Measurements from ENCODE around the gene LSR.
"Not testable (repeated sequence)": the region's sequence is repeated elsewhere in the genome, so short reads cannot be mapped to it uniquely, and the experiment has no call there.

LSR gene

DNA sequence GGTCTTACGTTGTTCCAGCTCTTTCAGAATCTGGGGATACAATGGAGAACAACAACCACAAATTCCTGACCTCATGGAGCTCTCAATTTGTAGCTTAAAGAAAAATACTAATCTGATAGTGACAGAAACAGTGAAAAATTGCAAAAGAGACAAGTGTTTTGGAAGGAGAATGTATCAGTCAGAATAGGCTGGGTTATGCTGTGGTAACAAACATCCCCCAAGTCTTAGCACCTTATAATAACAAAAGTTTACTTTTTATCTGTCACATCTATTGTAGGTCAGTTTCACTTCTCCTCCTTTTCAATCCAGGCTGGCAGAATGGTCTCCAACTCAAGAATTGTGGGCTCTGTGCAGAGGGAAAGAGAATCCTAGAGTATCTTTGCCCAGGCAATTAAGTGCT lies 29.8 kb upstream of the LSR start:
- DNase-seq, result no peak

DNA sequence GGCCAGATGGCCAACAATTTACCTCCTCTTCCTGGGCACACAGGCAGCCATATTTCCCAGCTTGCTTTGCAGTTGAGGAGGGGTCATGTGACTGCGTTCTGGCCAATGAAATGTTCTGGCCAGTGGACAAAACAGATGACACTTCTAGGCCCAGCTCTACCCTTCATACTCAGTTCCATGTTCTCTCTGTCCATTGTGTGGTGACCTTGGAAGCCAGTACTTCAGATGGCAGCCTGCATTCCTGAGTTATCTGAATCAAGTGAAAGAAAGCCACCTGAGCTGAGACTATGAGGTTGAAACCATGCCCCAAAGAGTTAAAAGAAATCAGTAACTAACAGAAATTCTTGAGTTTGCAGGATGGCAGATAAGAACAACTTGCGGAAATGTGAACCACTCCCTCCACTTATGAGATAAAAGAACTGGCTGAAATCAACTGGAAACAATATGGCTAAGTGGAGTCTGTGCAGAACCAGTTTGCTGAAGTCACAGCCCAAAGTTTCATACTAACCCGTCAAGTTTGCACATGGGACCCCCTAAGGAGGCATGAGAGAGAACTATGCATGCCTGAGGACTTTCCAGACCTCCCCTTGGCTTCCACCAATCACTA lies 28.4 kb upstream of the LSR start:
- no peak for DNase-seq

DNA sequence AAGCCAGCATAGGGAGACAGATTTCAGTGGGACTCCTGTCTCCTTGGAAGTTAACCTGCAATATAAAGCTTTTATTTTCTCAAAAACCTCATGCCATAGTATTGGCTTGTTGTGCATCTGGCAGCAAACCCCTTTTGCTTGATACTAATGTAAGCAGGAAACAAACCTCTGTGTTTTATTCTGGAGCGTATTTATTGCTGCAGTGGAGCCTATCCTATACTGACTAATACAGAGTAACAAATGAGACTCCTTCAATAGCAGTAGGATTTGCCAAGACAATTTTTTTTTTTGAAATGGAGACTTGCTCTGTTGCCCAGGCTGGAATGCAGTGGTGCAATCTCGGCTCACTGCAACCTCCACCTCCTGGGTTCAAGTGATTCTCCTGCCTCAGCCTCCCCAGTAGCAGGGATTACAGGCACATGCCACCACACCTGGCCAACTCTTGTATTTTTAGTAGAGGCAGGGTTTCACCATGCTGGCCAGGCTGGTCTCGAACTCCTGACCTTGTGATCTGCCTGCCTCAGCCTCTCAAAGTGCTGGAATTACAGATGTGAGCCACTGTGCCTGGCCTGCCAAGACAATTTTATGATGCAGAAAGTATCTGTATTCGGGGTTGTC lies 27.7 kb upstream of the LSR start:
- DNase-seq, result not testable (repeated sequence)

DNA sequence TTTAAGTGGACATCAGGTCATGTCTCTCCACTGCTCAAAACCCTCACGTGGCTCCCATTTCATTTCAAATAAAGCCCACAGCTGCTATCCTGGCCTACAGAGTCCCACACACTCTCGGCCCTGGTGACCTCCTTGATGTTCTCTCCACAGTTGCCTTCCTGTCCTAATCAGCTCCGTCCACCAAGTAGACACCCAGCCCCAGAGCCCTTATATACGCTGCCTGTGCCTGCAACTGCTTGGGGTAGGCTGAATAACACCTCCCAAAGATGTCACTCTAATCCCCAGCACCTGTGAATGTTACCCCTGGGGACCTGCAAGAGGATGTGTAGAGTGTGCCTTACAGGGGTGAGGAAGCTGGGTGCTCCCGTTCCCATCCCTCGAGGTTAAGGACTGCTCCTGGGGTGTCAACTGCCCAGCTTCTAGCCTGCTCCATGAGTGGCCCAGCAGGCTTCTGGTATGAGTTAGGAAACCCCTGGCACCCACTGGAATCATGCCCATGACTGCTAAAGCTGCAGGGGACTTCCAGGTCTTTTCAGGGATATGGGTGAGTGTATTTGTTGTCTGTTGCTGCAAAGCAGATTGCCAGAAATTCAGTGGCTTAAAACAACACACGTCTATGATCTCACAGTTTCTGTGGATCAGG lies 26.3 kb upstream of the LSR start:
- no peak for DNase-seq

DNA sequence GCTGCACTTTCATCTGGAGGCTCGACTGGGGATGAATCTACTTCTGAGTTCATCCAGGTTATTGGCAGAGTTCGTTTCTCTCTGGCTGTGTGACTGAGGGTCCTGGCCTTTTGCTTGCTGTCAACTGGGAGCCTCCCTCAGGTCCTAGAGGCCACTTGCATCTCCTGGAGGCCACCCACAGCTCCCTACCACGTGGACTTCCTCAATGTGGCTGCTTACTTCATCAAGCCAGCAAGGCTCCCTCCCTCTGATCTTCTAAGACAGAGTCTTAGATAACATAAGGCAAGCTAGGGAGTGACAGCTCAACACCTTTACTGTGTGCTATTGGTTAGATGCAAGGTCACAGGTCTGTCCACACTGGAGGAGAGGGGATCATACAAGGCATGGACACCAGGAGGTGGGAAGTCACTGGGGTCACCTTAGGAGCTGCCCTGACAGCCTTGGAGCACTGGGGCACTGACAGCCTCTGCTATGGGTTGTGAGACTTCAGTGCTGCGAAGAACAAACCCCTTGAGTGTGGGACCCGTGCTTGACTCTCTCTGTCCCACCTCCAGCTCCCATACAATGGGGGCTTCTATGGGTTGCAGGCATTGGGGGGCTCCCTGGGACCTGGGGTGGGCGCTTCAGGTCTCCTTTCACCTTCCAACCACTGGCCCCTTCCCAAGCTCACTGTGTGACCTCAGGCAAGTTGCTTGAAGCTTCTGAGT lies 25.6 kb upstream of the LSR start:
- no peak for DNase-seq

DNA sequence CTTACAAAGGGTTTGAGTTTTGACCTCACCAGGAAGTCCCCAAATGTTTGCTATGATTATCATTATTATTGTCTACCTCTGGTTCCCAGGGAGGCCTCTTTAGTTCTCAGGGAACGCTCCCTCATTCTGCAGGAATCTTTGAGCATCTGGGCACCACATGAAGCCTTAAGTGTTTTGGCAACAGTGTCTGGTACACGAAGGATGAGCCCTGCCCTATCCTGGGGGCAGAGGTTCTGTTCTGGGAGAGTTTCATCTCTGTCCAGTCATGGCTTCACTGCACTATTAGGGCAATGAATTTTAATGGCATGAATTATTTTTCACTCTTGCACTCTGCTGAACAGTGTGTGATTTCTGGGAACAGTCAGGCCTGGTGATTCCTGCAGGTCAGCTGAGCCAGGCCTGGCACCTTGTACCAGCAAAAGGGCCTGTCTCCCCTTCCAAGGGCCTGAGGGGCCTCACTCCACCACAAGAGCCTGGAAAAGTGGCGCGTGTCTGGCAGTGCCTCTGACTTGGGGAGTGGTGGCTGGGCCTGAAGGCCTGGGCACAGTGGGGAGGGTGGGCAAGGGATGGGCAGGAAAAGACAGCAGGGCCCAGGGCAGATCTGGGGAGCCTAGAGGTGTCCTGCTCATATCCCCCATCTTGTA lies 24.8 kb upstream of the LSR start:
- DNase-seq, result no peak

DNA sequence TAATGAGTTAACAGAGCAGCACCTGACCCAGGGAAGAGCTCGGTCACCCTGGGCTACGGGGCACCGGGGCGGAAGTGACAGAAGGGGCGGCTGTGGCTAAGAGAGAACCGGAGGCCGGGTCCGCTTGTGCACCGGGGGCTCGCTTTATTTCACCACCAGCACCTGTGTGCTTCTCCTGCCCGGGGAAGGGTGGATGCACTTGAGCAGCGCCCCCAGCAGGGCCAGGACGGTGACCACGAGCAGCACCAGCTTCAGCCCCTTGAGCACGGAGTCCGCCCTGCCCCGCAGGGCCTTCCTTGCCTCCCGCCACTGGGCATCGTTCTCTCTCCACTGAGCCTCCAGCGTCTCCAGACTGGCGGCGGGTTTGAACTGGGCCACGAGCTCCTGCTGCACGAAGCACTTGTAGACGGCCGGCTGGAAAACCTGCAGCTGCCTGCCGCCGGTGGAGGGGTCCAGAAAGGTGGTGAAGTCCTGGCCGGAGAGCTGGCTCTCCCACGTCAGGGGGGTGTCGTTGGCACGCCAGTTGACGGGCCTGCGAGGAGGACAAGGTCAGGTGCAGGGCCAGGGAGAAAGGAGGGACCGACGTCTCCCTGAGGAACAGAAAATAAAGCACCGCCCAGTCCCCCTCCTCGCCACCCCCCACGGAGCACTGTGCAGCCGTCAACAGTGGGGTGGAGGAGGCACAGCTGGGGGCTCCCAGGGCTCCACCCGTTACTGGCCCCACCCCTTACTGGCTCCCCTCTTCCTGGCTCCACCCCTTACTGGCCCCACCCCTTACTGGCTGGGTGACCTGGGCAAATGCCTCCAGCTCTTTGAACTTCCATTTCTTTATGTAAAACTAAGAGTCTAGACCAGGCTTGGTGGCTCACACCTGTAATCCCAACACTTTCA lies 23.9 kb upstream of the LSR start:
- no peak for DNase-seq

DNA sequence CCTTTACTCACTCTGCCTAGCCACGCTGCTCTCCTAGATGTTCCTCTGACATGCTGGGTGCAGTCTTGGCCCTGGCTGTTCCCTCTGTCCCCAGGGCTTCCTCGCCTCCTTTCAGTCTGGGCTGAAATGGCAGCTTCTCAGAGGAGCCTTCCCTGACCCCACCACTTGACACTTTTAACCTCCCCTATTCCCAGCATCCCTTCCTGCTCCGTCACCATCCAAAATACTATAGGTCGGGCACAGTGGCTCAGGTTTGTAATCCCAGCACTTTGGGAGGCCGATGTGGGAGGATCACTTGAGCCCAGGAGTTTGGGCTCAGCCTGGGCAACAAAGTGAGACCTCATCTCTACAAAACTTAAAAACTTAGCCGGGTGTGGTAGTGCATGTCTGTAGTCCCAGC lies 22.9 kb upstream of the LSR start:
- no peak for DNase-seq

DNA sequence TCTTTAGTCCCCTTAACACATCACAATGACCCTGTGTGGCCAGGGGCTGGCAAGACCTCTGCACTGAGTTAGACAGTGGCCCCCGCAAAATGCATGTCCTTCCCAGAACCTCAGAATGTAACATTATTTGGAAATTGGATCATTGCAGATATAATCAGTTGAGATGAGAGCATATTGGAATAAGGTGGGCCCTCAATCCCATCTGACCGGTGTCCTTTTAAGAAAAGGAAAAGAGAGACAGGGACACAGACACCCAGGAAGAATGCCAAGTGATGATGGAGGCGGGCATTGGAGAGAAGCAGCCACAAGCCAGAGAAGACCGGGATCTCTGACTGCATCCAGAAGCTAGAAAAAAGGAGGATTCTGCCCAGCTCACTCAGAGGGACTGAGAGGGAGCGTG lies 22.1 kb upstream of the LSR start:
- DNase-seq, result no peak

DNA sequence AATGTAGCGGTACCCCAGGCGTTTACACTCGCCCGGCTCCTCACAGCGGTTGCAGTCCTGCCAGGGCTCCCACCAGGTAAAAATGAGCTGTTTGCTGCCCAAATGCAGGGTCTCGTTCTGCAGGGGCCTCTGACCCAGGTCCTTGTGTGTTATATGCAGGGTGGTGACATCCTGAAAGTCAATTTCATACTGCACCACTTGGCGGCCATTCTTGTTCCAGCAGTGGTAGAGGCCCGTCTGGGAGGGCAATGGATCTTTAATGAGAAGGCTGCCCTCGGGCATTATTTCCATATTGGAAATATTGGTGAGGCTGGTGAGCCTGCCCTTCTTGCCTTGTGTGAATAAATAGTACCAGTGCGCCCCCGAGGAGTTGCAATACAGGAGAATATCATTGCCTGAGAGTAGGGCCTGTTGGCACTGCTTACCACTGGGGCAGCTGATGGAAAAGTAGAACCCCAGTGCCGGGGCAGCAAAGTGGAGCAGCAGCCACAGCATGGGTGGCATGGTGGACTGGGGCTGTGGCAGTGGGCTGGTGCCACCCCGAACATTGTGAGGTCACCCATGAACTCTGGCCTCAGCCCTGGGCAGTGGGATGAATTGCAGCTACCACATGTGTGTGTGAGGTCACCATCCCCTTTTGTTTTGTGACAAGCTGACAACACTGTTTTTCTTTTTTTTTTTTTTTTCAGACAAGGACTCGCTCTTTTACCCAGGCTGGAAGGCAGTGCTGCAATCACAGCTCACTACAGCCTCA lies 20.4 kb upstream of the LSR start, which contains the start of gene FAM187B:
FAM187B (minus strand) TSS at position 563 of the 754 bp plus-strand sequence; CDS start at position 504, 59 bp downstream.
- no peak for DNase-seq

DNA sequence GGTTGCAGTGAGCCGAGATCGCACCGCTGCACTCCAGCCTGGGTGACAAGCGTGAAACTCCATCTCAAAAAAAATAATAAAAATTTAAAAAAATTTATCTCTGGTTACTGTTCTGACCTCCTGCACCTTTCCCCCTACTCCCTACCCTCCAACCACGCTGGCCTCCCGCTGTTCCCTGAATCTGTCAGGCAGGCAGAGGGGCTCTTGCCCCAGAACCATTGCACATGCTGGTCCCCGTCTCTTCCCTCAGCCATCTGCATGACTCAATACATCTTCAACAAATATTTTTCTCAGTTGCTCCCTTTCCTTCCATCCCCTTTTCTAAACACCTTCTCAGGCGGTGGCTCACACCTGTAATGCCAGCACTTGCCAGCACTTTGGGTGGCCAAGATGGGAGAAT lies 19.2 kb upstream of the LSR start:
- DNase-seq, result no peak

DNA sequence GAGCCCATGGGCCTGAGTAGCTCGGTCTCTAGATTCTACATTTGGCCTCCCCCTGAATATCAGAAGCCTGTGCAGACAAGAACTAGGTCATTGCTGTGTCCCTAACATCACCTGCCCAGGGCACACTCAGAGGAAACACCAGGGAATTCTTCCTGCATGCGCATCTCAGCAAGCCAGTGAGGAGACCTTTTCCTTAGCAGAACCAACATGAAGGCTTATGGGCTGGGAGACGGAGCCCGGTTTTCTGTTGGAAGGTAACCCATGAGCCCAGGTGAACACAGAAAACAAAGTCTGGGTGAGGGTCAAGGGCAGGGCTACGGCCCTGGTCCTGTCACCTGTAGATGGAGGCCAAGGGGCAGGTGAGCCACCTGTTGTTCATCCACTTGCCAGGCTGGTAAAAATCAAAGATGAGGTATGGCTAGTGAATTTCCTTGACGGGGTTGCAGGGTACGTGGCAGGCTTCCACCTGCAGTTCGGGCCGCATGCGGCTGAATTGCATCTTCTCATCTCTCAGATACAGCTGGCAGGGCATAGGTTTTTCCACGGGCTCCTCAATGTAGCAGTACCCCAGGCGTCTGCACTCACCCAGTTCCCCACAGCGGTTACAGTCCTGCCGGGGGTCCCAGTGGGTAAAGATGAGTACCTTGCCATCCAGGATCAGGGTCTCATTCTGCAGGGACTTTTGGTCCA lies 16.7 kb upstream of the LSR start:
- no peak for DNase-seq

DNA sequence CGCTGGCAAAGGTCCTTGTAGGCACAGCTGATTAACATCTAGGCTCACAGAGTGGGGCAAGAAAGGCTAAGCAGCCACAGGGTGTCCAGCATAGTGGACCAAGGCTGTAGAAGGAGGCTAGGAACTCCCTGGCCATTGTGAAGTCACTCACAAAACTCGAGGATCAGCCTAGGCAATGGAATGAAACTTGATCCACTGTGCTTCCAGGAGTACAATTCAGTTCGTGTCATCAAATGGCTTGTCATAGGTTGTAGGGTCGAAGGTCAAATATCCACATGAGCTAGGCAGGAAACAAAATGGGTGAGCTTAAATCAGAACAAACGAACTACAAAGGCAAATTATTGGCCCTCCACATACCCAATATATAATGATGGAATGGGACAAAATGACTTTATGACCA lies 15.9 kb upstream of the LSR start:
- DNase-seq, result no peak

DNA sequence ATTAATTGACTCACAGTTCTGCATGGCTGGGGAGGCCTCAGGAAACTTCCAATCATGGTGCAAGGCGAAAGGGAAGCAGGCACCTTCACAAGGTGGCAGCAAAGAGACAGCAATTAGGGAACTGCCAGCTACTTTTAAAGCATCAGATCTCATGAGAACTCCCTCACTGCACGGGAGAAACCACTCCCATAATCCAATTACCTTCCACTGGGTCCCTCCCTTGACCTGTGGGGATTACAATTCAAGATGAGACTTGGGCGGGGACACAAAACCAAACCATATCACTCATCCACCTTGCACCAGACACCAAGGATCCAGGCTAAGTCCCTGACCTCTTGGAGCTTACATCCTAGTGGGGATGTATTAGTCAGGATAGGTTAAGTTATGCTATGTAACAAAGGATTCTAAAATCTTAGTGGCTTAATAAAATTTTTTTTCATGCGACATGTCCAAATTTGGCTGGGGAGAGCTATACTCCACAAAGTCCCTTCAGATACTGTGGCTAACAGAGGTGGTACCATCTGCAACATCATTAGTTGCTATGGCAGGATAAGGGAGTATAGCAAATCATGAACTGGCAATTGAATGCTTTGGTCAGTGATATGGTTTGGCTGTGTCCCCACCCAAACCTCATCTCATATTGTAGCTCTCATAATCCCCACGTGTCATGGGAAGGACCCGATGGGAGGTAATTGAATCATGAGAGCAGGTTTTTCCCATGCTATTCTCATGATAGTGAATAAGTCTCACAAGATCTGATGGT lies 12.0 kb upstream of the LSR start:
- no peak for DNase-seq

DNA sequence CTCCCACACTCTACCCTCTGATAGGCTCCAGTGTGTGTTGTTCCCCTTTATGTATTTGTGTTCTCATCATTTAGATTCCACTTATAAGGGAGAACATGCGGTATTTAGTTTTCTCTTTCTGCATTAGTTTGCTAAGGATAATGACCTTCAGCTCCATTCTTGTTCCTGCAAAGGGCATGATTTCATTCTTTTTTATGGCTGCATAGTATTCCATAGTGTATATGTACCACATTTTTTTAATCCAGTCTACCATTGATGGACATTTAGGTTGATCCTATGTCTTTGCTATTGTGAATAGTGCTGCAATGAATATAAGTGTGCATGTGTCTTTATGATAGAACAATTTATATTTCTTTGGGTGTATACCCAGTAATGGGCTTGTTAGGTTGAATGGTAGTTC lies 9.2 kb upstream of the LSR start:
- DNase-seq, result not testable (repeated sequence)

DNA sequence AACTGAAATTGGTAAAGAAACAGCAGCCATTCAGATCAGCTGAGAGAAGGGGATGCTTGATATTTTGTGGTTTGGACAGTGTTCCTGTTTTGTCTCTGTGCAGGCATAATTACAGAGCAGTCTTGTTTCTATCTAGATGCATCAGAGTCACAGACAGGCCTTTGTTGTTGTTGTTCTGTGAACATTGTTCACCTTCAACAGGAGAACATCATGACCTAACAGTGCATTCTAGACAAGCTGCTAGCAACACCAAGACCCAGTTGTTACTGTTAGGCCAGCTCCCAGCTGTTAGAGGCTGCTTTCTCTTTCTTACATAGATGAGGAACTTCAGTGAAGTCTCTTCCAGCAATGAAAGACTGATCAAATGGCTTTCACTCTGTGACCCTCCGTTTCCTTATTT lies 8.5 kb upstream of the LSR start:
- DNase-seq, result no peak

DNA sequence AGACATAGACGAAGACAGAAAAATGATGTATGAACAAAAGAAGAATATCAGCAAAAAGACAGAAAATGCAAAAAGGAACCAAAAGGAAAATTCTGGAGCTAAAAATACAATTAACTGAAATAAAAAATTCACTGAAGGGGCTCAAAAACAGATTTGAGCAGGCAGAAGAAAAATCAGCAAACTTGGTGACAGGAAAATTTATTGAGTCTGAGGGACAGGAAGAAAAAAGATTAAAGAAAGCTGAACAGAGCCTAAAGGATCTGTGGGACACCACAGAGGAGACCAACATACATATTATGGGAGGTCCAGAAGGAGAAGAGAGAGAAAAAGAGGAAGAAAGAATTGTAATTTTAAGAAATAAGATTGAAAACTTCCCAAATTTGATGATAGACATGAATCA lies 7.4 kb upstream of the LSR start:
- DNase-seq, result no peak

DNA sequence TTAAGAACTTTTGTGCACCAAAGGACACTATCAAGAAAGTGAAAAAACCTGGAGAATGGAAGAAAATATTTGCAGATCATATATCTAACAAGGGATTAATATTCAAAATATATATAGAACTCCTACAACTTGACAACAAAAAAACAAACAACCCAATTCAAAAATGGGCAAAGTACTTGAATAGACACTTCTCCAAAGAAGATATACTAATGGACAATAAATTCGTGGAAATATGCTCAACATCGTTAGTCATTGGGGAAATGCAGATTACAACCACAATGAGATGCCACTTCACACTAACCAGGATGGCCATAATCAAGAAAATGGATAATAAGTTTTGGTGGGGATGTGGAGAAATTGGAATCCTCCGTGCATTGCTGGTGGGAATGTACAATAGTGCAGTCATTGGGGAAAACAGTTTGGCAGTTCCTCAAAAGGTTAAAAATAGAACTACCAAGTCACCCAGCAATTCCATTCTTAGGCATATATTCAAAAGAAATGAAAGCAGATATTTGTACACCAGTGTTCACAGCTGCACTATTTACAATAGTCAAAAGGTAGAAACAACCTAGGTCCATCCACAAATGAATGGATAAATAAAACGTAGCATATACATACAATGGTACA lies 2.2 kb upstream of the LSR start:
- DNase-seq, result no peak

DNA sequence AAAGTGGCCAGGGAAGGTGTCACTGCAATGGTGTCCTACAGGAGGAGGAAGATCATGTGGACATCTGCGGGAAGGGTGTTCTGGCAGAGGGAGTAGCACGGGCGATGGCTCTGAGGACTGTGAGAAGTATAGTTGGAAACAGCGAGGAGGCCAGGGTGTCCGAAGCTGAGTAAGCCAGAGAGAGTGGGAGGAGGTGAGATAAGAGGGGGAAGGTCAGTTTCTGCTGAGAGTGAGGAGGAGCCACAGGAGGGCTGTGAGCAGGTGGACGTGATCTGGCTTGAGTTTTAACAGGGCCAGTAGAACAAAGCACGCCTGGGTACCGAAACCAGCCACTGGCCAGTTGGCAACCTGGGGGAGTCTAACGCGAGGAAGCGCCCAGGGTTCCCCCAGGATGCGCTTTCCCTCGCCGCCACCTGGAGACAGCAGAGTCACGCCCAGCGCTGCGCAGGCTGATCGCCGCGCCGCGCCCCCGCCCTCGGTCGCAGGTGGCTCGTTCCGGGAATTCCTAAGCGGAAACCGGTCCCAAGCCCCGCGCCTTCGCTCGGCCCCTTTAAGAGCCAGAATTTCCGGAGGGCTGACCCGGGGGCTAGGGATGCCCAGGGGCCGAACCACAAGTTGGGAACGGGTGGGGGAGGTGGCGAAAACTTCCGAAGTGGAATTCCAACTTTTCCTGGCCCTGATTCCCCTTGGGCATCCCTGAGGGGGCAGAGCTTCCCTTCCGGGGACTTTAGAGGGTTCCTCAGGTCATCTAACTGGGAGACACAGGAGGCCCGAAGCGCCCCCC lies 1.1 kb upstream of the LSR start:
- peak; percentile 96 for DNase-seq
